ENCODE results near the gene BRD1.

GRCh38 chr22:49798486-49799151 is 29.1 kb downstream of the BRD1 start:
- no peak for TF ChIP-seq POLR2AphosphoS5 (IDR thresholded peaks at IDR 0.05; ENCODE audit: low read depth, low read length)
- TF ChIP-seq TAF1 (IDR thresholded peaks at IDR 0.05; ENCODE audit: borderline replicate concordance, insufficient read depth, low read length) = no peak
- no peak for TF ChIP-seq SIN3A (IDR thresholded peaks at IDR 0.05; ENCODE audit: borderline replicate concordance, insufficient read depth, low read length)
- TF ChIP-seq, protein P1, sequence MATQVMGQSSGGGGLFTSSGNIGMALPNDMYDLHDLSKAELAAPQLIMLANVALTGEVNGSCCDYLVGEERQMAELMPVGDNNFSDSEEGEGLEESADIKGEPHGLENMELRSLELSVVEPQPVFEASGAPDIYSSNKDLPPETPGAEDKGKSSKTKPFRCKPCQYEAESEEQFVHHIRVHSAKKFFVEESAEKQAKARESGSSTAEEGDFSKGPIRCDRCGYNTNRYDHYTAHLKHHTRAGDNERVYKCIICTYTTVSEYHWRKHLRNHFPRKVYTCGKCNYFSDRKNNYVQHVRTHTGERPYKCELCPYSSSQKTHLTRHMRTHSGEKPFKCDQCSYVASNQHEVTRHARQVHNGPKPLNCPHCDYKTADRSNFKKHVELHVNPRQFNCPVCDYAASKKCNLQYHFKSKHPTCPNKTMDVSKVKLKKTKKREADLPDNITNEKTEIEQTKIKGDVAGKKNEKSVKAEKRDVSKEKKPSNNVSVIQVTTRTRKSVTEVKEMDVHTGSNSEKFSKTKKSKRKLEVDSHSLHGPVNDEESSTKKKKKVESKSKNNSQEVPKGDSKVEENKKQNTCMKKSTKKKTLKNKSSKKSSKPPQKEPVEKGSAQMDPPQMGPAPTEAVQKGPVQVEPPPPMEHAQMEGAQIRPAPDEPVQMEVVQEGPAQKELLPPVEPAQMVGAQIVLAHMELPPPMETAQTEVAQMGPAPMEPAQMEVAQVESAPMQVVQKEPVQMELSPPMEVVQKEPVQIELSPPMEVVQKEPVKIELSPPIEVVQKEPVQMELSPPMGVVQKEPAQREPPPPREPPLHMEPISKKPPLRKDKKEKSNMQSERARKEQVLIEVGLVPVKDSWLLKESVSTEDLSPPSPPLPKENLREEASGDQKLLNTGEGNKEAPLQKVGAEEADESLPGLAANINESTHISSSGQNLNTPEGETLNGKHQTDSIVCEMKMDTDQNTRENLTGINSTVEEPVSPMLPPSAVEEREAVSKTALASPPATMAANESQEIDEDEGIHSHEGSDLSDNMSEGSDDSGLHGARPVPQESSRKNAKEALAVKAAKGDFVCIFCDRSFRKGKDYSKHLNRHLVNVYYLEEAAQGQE (IDR thresholded peaks at IDR 0.05; ENCODE audit: insufficient read depth in 1 of 2, low read depth in 2 of 2, low read length in 2 of 2) = no peak
